Ishikawa (cell line): ENCODE measurements around the gene ADM5.

Experiments
- REST ChIP-seq: IDR thresholded peaks from 2 replicates; pipeline ENCODE4 v1.6.1; 2012; ENCODE audit warnings: low read depth, mild to moderate bottlenecking
- USF1 ChIP-seq: IDR thresholded peaks from 2 replicates; pipeline ENCODE4 v1.6.1; 2012

- TF ChIP-seq REST, result no peak
- TF ChIP-seq USF1, result no peak
Observed at GRCh38 chr19:49738268-49738667, 48.9 kb downstream of the ADM5 start.
